Activated CD8-positive, alpha-beta T cell treated with anti-CD3 and anti-CD28 coated beads for 36 hours (primary cell): ENCODE results near the gene SYNE2. TPM values are rescaled to one million over a fixed set of nuclear protein-coding genes. Genes with fewer than 3 reads are reported as not detected.

Experiments
- ATAC-seq: fragments of 200-7000 bp; cut with Tn5 transposase; one replicate; pipeline ENCODE4 v1.10.0; 2021; ENCODE audit warnings: mild to moderate bottlenecking, moderate library complexity
- CTCF ChIA-PET: fragments of 350-600 bp; sonication (Branson Sonifier 250); formaldehyde crosslinking; loops from one replicate; lab custom pipeline; 2021; ENCODE audit warnings: antibody characterized with exemption; lab: Charles Lee
- POLR2A ChIA-PET: fragments of 350-600 bp; sonication (Branson Sonifier 250); formaldehyde crosslinking; loops from one replicate; lab custom pipeline; 2021; ENCODE audit warnings: antibody characterized with exemption; lab: Charles Lee
- DNase-seq: peaks from one replicate; pipeline ENCODE4 v3.0.0-alpha.2; 2020
- H3K27ac Mint-ChIP-seq: one replicate; pipeline ENCODE4 v1.8.0; 2021; ENCODE audit warnings: mild to moderate bottlenecking, mixed read lengths
- H3K27me3 Mint-ChIP-seq: one replicate; pipeline ENCODE4 v1.8.0; 2021; ENCODE audit warnings: mixed read lengths
- H3K36me3 Mint-ChIP-seq: one replicate; pipeline ENCODE4 v1.8.0; 2021; ENCODE audit warnings: low read depth, mixed read lengths
- H3K4me1 Mint-ChIP-seq: one replicate; pipeline ENCODE4 v1.8.0; 2021; ENCODE audit warnings: low read depth, mixed read lengths
- H3K4me3 Mint-ChIP-seq: one replicate; pipeline ENCODE4 v1.8.0; 2021; ENCODE audit warnings: mild to moderate bottlenecking, moderate library complexity, mixed read lengths
- H3K9me3 Mint-ChIP-seq: one replicate; pipeline ENCODE4 v1.8.0; 2021; ENCODE audit warnings: mixed read lengths
- CTCF ChIP-seq: fragments of 200-600 bp; IDR thresholded peaks from one replicate; pipeline ENCODE4 v1.8.0; 2022; ENCODE audit warnings: antibody characterized with exemption, mild to moderate bottlenecking
- intact Hi-C: fragments of 100-400 bp; cut with micrococcal nuclease; formaldehyde crosslinking; loops from one replicate; pipeline ENCODE4 v1.10.0; 2022
- total RNA-seq, 2 experiments: library from RNA; stranded (reverse); gene quantifications; one replicate each; pipeline ENCODE4 v1.2.3, GENCODE V29; 2021

SYNE2 gene
- total RNA-seq, 2 experiments from 2014 or later = 28.1 to 29.0 TPM

GRCh38 chr14:64232095-64232838 is 379.5 kb downstream of the SYNE2 start:
- Mint-ChIP-seq H3K27me3 (no peaks in the 10 kb centered on the region), H3K27ac (peak overlapping the region; percentile 62), H3K9me3 (no peaks in the 10 kb centered on the region), H3K4me3 (no peak overlapping the region), H3K36me3 (peaks cover 3% of the 10 kb centered on the region), H3K4me1 (peaks cover 18% of the 10 kb centered on the region)
- intact Hi-C loops = loop anchor here (5.0 kb wide), 1 partner anchor 65 kb away; no protein-coding TSS in a partner anchor
- TF ChIP-seq CTCF = no peak
- POLR2A ChIA-PET = no interaction called here
- peak; percentile 91 for ATAC-seq
- CTCF ChIA-PET = interaction anchor here (0.8 to 1.5 kb wide), 3 partner anchors 63 to 379 kb away, joined by 3 to 5 read pairs (median 3); partner anchors contain the start of gene SYNE2
- DNase-seq = peak; percentile 71

GRCh38 chr14:64232944-64233343 is 380.1 kb downstream of the SYNE2 start:
- intact Hi-C loops = loop anchor here (5.0 kb wide), 1 partner anchor 64 kb away; no protein-coding TSS in a partner anchor
- Mint-ChIP-seq H3K27ac (peak overlapping the region; percentile 62), H3K4me3 (no peak overlapping the region), H3K36me3 (peaks cover 3% of the 10 kb centered on the region), H3K9me3 (no peaks in the 10 kb centered on the region), H3K27me3 (no peaks in the 10 kb centered on the region), H3K4me1 (peaks cover 18% of the 10 kb centered on the region)
- ChIA-PET POLR2A (no interaction called here), CTCF (interaction anchor here (1.5 kb wide), 1 partner anchor 71 kb away, joined by 3 read pairs; no protein-coding TSS in a partner anchor)
- DNase-seq (peak; percentile 14), ATAC-seq (no peak)
- no peak for TF ChIP-seq CTCF

- intact Hi-C loops = loop anchor here (5.0 kb wide), 1 partner anchor 64 kb away; no protein-coding TSS in a partner anchor
- H3K27me3 Mint-ChIP-seq = no peaks in the 10 kb centered on the region
- ATAC-seq = no peak
- H3K36me3 Mint-ChIP-seq = no peaks in the 10 kb centered on the region
- ChIA-PET CTCF (interaction anchor here (1.0 kb wide), 1 partner anchor 70 kb away, joined by 3 read pairs; no protein-coding TSS in a partner anchor), POLR2A (no interaction called here)
- H3K27ac Mint-ChIP-seq = no peak overlapping the region
- no peak overlapping the region for H3K4me3 Mint-ChIP-seq
- peaks cover 18% of the 10 kb centered on the region for H3K4me1 Mint-ChIP-seq
- H3K9me3 Mint-ChIP-seq = no peaks in the 10 kb centered on the region
- no peak for DNase-seq
- no peak for TF ChIP-seq CTCF
These were observed 380.9 kb downstream of the SYNE2 start for GRCh38 chr14:64233531-64234190.

- intact Hi-C loops = loop anchor here (5.0 kb wide), 1 partner anchor 62 kb away; no protein-coding TSS in a partner anchor
- Mint-ChIP-seq H3K36me3 (no peaks in the 10 kb centered on the region), H3K27me3 (no peaks in the 10 kb centered on the region), H3K4me1 (peaks cover 18% of the 10 kb centered on the region), H3K9me3 (no peaks in the 10 kb centered on the region), H3K4me3 (no peak overlapping the region), H3K27ac (no peak overlapping the region)
- DNase-seq (no peak), ATAC-seq (no peak)
- ChIA-PET CTCF (interaction anchor here (1.9 to 2.3 kb wide), 2 partner anchors 60 to 69 kb away, joined by 7 read pairs; no protein-coding TSS in a partner anchor), POLR2A (interaction anchor here (1.4 kb wide), 1 partner anchor 61 kb away, joined by 3 read pairs; no protein-coding TSS in a partner anchor)
- TF ChIP-seq CTCF = no peak
These were observed 382.3 kb downstream of the SYNE2 start for GRCh38 chr14:64234877-64235651.
